GM12874 (cell line): ENCODE measurements around the gene RAD21L1.

Experiments
- TF ChIP-seq, protein P1 (sequence below): IDR thresholded peaks from 2 replicates; pipeline ENCODE4 v1.5.1; 2011; ENCODE audit warnings: low read depth, mild to moderate bottlenecking, control low read depth, low read length, moderate library complexity; ENCODE audit not compliant: insufficient read depth

RAD21L1 gene

DNA sequence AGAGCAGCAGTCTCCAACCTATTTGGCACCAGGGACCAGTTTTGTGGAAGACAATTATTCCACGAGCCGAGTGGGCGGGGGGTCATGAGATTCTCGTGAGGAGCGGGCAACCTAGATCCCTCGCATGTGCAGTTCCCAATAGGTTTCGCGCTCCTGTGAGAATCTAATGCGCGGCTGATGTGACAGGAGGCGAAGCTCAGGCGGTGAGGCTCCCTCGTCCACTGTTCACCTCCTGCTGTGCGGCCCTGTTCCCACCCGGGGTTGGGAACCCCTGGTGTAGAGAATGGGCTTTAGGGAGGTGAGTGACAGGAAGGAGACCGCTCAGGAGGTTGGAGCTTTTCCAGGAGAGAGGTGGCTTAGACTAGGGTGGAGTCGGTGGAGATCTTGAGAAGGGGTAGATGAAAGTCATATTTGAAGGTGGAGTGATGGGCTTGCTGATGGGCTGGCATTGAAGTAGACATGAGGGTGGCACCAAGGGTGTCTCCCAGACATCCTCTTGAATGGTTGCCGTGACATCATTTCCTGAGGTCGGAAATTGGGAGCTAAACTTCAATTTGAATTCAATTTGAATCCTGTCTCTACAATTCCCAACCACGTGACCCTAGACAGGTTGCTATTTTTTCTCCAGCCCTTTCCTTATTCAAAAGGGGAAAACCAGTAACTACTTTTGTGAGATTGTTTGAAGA is 1.5 kb upstream of the RAD21L1 start:
- TF ChIP-seq, protein P1, sequence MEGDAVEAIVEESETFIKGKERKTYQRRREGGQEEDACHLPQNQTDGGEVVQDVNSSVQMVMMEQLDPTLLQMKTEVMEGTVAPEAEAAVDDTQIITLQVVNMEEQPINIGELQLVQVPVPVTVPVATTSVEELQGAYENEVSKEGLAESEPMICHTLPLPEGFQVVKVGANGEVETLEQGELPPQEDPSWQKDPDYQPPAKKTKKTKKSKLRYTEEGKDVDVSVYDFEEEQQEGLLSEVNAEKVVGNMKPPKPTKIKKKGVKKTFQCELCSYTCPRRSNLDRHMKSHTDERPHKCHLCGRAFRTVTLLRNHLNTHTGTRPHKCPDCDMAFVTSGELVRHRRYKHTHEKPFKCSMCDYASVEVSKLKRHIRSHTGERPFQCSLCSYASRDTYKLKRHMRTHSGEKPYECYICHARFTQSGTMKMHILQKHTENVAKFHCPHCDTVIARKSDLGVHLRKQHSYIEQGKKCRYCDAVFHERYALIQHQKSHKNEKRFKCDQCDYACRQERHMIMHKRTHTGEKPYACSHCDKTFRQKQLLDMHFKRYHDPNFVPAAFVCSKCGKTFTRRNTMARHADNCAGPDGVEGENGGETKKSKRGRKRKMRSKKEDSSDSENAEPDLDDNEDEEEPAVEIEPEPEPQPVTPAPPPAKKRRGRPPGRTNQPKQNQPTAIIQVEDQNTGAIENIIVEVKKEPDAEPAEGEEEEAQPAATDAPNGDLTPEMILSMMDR = no peak

DNA sequence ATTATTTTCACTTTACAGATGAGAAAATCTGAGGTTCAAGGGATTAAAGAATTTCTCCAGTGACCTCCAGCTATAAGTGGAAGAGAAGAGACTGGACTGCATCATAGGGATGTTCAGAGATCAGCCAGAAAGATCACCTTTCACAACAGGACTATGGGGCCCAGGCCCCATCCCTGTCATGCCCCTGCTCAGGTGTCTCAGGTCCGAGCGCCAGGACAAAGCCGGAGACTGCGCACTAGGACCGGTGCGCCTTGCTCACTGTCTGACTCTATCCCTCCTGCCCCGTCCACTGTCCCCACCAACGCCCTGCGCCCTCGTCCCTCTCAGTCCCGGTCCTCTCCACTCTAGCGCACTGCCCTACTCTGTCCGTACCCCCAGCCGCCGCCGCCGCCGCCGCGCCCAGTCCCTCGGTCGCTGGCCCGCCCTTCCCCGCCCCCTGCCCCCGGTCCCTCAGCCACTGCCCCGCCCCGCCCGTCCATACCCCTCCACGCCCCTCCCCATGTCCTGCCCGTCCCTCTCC is 521 bp upstream of the RAD21L1 start:
- TF ChIP-seq, protein P1 = no peak

DNA sequence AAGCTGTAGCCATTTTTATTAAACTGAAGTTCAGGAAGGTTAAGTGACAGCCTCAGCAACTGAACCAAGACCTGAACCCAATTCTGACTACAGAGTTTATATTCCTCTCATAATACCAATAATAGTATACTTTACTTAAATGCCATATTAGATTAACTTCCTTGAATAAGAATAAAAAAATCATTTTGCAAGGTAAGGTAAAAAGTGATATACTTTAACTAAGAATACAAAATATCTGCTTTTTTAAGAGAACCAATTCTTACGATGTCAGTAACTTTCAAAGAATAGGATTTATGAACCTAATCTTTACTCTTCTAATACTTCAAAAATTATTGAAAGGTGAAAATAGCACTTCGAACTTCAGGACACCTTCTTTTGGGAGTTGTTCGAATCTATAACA is 3.7 kb downstream of the RAD21L1 start:
- TF ChIP-seq, protein P1 = no peak

DNA sequence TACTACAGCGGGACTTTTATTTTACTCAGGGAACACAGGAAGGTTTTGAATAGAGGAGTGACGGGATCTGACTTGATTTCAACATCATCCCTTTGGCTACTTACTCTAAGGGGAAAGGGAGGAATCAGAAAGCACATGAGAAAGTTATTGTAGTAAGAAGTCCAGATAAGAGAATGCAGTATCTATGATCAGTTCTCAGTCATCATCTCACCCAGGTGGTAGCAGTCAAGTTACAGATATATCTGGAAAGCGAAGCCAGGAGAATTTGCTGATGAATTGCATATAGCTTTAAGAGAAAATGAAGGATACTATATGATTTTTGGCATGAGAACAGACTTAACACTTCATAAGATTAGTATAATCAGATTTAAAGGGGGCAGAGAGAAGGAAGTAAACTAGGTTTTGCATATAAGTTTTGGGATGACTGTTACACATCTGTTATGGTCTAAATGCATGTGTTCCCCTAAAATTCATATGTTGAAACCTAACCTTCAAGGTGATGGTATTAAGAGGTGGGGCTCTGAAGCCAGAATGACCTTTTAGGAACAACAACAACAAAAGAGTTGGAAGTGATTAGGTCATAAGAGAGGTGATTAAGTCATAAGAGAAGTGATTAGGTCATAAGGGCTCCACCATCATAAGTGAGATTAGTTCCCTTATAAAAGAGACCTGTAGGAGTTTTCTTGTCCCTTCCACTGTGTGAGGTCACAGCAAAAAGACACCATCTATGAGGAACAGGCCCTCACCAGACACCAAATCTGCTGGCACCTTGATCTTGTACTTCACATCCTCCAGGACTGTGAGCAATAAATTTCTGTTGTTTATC is 6.7 kb downstream of the RAD21L1 start:
- TF ChIP-seq, protein P1 = no peak

DNA sequence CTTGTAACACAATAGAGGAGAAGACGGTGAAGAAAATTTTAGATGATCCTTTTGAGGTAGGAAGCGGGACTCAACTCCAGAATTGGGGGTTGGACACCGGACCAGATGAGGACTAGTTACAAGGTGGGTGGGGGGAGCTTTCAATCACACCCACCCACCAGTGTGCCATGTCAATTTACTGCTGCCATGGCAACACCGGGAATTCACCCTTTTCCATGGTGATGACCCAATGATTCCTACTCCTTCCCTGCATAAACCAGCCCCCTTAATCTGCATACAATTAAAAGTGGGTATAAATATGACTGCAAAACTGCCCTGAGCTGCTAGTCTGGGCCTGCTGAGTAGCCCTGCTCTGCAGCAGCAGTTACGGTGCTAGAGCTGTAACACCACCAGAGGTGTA is 14.7 kb downstream of the RAD21L1 start:
- TF ChIP-seq, protein P1 = no peak

DNA sequence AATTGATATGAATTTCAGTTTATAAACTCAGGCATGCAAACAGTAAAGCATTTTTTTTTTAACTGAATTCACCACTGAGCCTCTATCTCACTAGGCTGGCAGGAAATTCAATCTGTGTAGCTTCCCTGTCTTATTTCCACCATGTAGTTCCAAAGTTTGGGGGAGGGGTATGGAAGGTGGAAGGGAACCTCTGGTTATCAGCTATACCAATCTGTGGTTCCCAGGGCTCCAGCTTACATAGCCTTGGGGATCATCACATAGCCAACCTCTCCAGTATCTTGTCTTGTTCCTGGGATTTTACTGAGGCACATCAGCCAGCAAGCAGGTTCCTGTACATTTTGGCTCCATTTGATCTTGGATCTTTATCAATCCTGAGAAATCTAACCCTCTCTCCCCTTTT is 15.6 kb downstream of the RAD21L1 start:
- TF ChIP-seq, protein P1 = no peak

DNA sequence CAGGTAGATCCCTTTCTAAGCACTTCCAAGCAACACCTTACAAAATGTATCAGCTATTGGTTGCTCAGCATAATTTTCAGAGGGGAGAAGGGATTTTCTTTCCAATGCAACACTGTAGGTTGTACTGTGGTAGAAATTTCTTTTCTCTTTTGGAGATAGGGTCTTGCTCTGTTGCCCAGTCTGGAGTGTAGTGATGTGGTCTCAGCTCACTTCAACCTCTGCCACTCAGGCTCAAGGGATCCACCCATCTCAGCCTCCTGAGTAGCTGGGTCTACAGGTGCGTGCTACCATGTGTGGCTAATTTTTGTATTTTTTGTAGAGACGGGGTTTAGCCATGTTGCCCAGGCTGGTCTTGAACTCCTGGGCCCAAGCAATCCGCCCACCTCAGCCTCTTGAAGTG is 16.3 kb downstream of the RAD21L1 start:
- TF ChIP-seq, protein P1 = no peak
